ENCODE measurements around the gene CWC22.
A peak's percentile ranks its signal among the peaks of the same experiment; 100 is the strongest.
"Not testable (repeated sequence)": the region's sequence is repeated elsewhere in the genome, so short reads cannot be mapped to it uniquely, and the experiment has no call there.

CWC22 gene

DNA sequence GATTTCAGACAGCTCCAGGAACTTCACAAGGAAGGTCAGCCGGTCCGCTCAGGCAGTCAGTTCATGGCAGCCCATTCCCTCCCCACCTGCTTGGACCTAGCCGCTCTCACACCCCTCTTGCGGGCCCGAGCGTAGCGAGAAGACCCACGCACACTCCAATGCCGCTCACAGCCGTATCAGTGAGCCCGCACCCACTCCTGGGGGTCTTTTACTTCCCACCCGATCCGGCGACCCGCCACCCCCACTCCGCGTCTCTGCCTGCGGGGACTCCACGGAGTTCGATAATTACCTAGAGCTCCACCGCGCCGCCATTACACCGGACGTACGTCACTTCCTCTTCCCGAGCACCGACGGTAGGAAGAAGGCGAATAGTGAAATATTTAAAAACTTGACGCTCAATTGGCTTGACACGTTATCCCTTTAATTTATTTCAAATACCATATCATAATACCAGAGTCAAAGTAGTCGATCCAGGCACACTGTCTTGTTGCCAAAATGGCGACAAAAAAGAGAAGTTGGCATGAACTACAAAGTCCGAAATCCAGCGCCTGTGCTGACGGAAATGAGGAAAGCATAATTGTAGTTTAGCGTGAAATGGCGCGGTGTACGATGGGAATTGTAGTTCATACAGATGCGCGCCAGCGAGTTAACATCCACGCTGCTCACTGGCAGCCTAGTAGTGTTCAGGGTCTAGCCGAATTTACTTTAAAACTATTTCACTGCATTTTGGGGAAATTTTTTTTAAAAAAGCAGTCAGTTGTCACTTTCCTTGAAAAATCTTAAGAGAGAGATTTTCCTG, at the start of gene CWC22:
CWC22 (minus strand) TSS at position 517 of the 799 bp plus-strand sequence. CDS start 13,956 bp downstream, outside the sequence.
- peak; percentile 98 for DNase-seq

DNA sequence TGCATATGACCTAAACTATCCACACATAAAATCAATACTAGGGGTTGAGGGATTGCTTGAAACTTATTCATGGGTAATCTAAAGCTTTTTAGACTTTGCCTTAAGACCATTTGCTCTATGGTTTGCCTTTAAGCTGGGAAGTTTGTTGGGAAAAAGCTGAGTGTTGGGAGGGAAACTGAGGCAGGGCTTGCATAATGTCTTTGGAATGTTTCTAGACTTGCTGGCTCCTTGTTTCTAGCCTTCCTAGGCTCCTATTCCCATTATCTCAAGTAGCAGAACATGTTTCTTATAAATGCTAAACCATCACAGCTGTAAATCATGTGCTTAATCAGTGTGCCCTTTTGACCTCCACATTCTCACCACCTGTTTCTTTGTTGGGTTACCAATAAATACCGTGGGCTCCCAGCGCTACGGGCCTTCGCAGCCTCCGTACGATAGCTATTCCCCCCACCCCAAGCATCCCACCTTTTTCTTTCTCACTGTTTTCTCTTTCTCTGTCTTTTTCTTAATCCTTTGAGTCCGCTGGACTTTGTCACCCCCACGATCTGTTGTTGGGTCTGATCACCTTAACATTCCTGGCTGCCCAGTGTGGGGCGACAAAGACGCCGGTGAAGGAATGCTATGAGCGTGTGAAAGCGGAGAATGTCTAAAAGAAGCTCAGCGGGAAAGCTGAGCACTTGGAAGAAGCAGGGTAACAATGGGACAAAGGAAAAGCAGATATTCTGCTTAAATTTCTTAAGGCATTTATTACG, 49.4 kb upstream of the CWC22 start:
- no peak for DNase-seq

DNA sequence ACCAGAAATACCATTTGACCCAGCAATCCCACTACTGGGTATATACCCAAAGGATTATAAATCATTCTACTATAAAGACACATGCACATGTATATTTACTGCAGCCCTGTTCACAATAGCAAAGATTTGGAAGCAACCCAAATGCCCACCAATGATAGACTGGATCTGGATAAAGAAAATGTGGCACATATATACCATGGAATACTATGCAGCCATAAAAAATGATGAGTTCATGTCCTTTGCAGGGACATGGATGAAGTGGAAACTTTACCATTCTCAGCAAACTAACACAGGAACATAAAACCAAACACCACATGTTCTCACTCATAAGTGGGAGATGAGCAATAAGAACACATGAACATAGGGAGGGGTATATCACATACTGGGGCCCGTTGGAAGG, 47.5 kb upstream of the CWC22 start:
- not testable (repeated sequence) for DNase-seq

DNA sequence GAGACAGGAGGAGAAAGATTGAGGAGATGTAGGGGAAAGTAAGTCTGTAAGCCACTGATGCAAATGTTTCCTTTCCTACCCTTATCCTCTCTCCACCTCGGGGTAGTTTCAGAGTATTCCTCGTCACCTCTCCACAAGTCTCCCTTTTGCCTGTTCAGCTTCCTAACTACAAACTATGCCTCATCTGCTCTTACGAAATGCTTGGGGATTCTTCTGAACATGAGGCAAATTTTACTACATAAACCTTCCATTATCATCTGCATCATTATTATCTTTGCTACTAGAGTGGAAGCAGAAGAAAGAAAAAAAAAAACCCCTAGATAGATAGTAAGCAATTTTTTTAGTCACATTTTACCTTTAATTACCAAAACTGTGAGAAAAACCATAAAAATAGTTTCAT, 43.1 kb upstream of the CWC22 start:
- DNase-seq, result no peak

DNA sequence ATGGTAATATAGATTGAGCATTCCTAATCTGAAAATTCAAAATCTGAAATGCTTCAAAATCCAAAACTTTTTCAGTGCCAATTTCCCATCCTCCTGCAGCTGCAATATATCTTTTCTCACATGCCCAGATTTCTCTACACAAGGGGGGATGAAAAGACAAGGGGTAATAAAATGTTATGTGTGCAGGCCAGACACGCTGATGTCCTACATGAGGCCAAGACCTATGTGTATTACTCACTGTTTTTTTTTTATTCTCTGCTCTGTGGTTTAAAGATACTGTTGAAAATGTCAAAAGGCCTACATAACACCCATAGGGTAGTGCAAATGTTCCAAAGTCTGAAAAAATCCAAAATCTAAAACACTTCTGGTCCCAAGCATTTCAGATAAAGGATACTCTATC, 41.2 kb upstream of the CWC22 start:
- DNase-seq, result no peak

DNA sequence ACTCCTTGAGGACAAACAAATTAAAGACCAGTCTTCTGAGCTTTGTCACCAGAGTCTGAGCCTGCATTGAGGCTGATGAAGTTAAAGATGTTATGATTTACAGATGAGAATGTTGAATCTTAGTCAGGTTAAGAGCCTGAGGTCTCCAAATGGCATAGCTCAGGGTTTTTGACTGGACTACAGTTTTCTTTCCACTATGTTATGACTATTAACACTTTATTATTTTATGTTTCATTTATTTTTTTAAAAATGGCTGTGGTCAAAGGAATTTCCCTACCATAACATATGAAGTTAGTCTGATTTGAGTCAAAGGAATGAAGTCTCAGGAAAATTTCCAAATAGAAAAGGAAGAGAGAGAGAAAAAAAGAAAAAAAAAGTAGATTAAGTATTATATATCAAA, 39.7 kb upstream of the CWC22 start:
- DNase-seq, result no peak

DNA sequence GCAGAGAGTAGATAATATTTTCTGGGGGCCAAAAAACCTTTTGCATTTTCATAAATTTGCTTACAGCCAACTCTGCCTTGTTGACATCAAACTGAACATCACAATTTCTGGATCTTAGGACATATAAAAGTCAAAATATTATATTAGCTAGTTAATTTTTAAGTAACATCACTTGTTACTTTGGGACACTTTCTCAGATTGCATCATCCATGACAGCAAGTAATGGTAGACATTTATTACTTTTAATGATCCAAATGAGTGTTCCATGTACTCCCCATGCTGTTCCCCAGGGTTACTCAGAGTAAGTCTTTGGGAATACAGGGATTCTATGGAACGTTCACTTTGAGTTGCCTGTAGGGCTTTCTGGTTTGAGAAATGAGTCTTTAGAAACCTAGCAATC, 39.1 kb upstream of the CWC22 start:
- DNase-seq, result no peak

DNA sequence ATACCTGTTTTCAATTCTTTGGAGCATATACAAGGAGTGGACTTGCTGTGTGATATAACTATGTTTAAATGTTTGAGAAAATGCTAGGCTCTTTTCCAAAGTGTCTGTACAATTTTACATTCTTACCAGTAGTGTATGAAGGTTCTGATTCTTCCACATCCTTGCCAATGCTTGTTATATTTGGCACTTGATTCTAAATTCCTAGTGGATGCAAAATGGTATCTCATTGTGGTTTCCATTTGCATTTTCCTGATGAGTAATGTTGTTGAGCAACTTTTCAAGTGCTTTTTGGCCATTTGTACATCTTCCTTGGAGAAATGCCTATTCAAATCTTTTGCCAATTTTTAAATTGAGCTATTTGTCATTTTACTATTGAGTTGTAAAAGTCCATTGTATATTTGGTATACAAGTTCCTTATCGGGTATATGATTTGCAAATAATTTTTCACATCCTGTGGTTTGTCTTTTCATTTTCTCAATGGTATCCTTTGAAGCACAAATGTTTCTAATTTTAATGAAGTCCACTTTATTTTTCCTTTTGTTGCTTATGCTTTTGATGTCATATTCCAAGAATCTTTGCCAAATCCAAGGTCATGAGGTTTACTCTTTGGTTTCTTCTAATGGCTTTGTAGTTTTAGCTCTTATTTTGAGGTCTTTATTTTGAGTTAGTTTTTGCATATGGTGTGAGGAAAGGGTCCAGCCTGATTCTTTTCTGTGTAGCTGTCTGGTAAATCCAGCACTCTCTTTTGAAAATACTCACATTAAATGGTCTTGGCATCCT, 33.2 kb upstream of the CWC22 start:
- DNase-seq, result no peak

DNA sequence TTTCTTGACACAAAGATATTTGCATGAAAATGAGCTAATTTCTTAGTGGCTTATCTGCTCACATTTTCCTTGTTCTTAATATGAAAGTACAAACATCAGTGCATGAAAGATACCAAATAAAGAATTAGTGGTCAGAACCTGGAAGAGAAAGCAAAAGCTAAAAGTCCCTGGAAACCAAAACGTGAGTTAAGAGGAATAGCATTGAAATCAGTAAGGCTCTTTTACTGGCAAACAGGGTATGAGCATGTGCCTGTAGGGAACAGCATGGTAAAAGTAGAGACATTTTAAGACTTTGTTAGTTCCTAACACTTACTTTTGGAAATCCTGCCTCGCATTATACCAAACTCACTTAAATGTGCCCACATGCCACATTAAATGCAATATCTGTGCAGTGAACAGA, 31.9 kb upstream of the CWC22 start:
- no peak for DNase-seq

DNA sequence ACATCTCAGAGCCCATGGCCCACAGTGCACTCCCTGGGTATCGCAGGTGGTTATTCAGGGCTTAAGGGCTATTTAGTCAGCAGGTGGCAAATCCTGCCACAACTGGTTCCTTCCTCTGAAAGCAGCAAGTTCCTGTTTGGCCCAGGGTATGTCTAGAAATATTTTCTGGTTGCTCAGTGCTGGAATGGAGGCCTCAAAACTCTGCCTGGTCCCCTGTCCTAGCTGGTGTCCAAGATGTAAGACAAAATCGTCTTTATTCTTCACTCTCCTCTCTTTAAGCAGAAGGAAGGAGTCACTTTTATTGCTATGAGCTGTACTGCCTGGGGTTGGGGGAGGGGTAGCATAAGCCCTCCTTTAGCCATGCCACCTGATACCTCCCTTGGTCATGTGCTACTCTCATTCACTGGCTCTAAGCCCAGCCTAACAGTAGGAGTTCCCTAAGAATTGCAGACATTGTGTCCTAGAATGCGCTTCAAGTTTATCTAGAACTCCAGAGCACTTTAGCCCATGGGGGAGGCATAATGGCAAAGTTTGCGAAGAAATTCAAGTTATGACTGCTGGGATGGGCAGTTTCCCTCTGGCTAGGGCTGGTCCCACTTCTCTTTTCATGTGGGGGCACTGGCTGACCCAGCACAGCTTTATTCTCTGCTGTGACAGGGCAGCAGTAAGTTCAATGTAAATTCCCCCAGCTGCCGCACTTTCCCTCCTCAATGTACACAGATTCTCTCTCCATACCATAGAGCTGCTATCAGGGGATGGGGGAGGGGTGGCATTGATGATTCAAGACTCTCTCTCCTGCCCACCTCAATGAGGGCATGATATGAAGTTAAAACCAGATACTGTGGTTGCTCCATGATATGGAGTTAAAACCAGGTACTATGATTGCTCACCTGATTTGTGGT, 27.1 kb upstream of the CWC22 start:
- DNase-seq, result peak; percentile 7

DNA sequence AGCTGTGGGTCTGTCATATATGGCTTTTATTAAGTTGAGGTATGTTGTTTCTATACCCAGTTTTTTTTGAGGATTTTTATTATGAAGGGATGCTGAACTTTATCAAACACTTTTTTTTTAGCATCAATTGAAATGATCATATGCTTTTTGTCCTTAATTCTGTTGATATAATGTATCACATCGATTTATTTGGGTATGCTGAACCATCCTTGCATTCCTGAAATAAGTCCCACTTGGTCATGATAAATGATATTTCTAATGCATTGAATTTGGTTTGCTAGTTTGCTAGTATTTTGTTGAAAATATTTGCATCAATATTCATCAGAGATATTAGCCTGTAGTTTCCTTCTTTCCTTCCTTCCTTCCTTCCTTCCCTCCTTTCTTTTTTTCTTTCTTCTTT, 22.5 kb upstream of the CWC22 start:
- no peak for DNase-seq

DNA sequence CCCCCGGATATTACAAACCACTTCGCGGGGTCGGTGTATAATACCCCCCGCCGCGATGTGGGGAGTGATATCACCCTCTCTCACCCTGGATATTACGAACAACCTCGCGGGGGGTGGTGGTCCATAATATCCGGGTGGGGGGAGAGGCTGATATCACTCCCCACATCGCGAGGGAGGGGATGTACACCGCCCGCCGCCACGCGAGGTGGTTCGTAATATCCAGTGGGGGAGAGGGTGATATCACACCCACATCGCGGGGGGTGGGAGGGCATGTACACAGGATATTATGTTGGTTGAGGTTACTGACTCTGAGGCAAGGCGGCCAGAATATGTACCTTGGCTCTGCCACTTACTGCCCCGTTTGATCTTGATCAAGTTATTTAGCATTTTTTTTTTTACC, 14.8 kb upstream of the CWC22 start:
- no peak for DNase-seq

DNA sequence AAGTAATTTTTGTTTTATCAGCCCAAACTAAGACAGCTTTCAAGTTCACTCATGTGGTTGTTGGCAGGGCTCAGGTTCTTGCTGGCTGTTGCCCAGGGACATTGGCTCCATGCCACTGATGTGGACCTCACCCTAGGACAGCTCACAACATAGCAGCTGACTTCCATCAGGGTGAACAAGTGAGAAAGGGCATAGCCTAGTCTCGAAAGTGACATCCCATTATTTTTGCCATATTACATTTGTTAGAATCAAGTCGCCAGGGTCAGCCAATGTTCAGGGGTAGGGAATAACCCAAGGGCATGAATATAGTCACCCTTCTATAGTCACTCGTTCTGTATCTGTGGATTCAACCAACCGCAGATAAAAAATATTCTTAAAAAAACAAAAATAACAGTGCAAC, 10.7 kb upstream of the CWC22 start:
- peak; percentile 21 for DNase-seq

DNA sequence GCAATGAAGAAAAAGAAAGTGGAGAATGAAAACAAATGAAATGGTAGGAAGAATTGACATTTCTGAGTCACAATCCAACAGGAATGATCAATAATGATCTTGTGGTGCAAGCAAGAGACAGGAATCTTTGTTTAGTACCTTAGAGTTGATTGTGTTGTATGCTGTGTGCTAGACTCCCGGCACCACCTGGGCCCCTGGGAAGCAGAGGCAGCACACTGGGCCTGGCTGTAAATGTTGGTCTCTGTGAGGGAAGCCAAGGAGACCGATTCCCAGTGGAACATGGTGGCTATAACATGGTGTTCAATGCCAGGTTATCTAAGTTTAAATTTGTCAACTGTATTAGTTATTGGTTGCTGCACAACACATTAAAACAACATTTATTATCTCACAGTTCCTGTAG, 9.8 kb upstream of the CWC22 start:
- DNase-seq, result no peak

DNA sequence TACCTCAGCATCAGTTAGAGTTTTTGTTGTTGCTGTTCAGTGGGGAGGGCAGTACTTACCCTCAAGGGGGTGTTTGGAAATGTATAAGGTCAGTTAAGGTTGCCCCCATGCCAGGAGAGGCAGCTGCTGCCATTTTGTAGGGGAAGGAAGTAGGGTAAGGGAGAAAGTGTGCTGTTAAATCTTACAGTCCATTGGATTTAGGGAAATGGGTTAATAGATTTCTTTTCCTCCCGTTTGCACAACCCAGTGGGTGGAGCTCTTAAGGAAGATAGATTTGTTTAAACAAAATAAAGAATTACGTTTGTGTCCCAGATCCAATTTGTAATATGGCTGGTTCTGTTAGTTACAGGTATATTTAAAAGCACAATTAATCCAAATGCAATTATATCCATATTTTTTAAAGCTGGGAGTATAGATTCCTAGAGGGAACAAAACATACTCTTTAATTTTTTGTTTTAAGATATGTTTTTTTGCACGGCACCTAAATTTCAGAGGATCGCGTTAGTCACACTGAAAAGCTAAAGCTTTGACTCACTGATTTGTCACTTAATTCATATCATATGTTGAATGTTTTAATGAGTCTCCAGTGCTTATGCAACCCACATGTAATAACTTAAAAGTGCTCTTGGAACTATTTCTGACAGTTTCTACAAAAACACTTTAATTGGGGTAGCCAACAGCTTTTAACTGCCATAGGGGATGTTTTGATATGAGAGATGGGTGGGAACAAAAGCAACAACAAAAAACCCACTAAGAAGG, 9.0 kb upstream of the CWC22 start:
- DNase-seq, result no peak

DNA sequence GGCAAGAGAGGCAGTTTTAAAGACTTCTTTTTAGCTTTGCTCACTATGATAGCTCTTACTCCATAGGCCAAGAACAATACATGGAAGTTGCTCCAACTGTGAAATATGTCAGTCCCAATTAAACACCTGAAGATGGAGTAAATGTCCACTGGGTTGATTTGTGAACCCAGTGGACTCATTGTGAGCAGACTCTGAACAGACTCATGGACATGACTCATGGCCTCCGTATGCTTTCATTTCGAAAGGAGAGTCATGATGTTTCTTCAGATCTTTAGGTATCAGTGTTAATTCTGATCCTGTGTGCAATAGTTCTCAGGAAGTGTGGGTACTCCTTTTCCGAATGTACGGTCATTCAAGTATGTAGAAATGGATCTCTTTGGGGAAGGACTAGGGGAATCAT, 5.4 kb upstream of the CWC22 start:
- DNase-seq, result no peak

DNA sequence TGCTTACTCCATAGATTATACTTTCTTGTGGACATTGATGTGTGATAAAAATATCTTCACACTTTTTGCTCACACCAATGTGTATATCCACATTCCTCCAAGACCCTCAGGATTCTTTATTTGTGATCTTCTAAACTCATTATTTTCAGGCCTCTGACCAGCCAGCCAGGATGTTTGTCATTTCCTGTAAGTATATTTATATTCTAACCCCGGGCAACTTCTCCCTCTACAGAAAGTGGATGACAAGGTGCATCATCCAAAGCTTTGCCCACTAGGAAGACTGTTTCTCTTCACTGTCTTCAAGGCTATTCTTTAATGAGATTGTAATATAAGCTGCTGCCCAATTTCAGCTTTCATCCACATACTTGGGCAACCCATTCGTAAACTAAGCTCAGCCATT, 3.6 kb upstream of the CWC22 start:
- no peak for DNase-seq

DNA sequence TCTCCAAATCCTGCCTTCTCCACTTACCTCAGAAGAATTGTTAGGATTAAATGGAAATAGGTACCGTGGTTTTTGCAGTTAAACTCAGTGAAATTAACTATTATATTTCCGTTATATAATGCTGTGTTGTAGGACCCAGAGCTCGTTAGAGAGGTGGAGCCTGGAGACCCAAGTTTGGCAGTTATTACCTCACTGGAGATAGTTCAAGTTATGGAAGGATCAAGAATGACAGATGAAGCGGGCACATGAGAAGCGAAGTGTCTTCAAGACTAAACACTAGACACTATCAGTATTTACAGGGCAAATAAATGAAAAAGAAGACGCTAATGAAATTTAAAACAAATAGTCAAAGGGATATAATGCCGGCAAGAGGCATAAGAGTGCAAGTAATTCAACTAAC, 866 bp downstream of the CWC22 start:
- DNase-seq, result peak; percentile 62

DNA sequence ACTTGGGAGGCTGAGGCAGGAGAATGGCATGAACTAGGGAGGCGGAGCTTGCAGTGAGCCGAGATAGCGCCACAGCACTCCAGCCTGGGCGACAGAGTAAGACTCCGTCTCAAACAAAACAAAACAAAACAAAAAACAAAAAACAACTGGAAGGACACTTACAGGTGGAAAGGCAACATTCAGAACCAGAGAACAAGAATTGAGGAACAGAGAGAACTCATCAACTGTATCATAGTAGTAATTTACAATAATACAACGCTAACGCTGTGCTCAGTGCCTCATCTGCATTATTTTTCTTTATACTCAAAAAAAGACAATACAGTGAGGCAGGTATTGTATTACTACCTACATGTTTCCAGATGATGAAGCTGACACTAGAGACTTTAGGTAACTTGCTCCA, 1.6 kb downstream of the CWC22 start:
- DNase-seq, result not testable (repeated sequence)

DNA sequence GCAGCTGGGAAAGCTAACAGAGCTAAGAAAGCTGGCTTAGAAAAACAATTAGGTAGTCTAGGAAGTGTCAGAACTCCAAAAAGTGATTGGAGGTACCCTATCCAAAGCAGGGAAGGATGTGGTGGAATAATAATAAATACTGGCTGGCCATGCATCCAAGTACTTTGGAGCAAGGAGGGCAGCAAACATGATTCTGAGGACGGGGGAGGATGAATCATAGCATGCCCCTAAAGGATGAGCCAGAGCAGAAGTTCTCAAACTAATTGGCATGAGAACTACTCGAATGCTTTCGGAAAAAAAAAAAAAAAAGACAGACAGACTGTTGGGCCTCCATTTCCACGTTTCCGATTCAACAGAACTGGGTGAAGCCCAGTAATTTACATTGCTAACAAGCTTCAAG, 2.4 kb downstream of the CWC22 start:
- no peak for DNase-seq

DNA sequence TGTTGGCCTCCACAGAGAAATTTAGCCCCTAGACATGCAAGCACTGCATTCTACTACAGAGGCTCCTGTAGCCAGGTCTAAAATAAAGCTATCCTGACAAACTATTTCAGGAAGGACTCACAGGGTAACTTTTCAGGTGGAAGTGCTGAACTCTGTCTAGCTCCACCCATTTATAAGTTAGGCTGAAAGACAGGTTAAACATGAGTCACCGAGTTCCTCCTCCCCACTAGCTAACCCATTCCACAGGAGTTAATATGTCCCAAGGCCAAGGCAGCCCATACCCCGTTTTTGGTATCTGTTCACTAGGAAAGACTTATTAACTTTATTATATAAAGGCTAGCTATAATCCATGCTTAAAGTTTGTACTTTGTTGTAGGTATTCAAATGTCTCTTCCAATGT, 3.5 kb downstream of the CWC22 start:
- DNase-seq, result no peak

DNA sequence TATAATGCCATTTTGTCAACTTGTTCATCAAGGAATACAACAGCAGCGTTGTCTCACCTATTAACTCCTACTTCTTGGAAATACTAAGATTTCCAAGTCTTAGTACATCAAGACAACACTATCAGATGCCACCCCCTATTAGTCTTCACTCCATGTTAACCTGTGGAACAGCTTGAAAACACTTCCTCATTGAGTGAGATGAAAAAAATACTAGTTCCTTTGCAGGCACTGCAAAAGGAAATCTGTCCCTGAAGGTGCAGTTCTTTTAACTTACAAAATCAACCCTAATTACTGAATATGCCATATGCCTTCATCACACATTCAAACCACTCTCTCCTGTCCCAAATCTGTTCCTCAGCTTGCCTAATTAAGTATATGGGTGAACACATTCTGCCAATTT, 4.0 kb downstream of the CWC22 start:
- peak; percentile 14 for DNase-seq
